Measurements from ENCODE around the gene SLC7A4.

Gene SLC7A4

GRCh38 chr22:21038405-21038804 is 6.0 kb upstream of the SLC7A4 start:
- DNase-seq = no peak

- no peak for DNase-seq
Observed at GRCh38 chr22:21034989-21035388, 2.6 kb upstream of the SLC7A4 start.

- no peak for DNase-seq
Observed at GRCh38 chr22:21033895-21034294, 1.5 kb upstream of the SLC7A4 start.

- DNase-seq = no peak
Observed at GRCh38 chr22:21032868-21033688, 717 bp upstream of the SLC7A4 start.

GRCh38 chr22:21031545-21032036 is 770 bp downstream of the SLC7A4 start:
- DNase-seq = no peak

GRCh38 chr22:21030621-21031544 is 1.5 kb downstream of the SLC7A4 start:
- no peak for DNase-seq

GRCh38 chr22:21030032-21030431 is 2.3 kb downstream of the SLC7A4 start:
- no peak for DNase-seq

- DNase-seq = no peak
Observed at GRCh38 chr22:21029486-21030025, 2.8 kb downstream of the SLC7A4 start.

GRCh38 chr22:21028277-21029251 is 3.8 kb downstream of the SLC7A4 start:
- DNase-seq = no peak

- DNase-seq = peak; percentile 75
Observed at GRCh38 chr22:21026783-21027692, 5.3 kb downstream of the SLC7A4 start.

- no peak for DNase-seq
Observed at GRCh38 chr22:21025763-21026755, 6.3 kb downstream of the SLC7A4 start.

GRCh38 chr22:21025266-21025665 is 7.1 kb downstream of the SLC7A4 start:
- no peak for DNase-seq

GRCh38 chr22:21022955-21023614 is 9.3 kb downstream of the SLC7A4 start:
- no peak for DNase-seq

- DNase-seq = no peak
Observed at GRCh38 chr22:21022507-21022906, 9.9 kb downstream of the SLC7A4 start.

- no peak for DNase-seq
Observed at GRCh38 chr22:21020802-21021429, 11.4 kb downstream of the SLC7A4 start.

- no peak for DNase-seq
Observed at GRCh38 chr22:21018314-21018713, 14.0 kb downstream of the SLC7A4 start.

GRCh38 chr22:21016644-21017420 is 15.5 kb downstream of the SLC7A4 start:
- no peak for DNase-seq
